GM21528 (cell line): Measurements from ENCODE around the gene SLC6A16.
"Not testable (repeated sequence)": the region's sequence is repeated elsewhere in the genome, so short reads cannot be mapped to it uniquely, and the experiment has no call there.

ENCODE experiments used
- ATAC-seq: cut with Tn5 transposase; IDR thresholded peaks from one replicate; pipeline ENCODE4 v1.9.1; 2021; ENCODE audit warnings: mild to moderate bottlenecking, moderate library complexity; ENCODE audit not compliant: unreplicated experiment, low FRiP score

The SLC6A16 gene

DNA sequence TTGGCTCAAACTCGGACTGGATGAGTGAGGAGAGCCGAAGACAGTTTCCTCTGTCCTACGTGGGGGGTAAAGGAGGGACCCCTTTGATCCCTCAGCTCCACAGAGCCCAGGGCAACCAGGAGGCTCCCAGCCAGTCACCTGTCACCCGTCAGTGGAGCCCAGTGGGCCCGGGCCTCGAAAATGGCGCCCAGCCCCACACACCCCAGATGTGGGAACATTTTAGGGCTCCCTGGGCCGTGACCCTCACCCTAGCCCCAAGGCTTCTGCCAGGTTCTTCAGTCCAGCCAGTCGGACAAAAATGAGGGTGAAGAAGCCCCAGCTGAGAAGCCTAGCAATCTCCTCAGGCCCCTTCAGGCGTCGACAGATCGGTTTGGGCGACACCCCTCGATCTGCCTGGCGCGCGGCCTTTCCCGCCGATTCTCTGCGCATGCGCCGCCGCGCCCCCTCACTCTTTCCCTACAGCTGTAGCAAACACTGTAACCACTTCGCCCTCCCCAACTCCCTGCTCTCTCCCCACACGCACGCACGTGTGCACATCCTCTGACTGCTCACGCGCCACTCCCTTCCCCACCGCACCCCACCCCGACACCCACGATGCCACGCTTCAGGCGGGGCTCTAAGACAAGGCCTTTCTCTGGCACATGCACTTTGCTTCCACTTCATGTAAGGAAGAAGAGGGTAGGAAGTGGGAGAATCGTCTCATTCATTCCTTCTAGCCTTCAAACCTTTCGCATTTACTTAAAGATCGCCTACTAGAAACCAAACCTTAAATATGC is at the start of gene SLC6A16:
Gene SLC6A16 (minus strand): TSS at position 391 of the 776 bp plus-strand sequence. CDS start 13,844 bp downstream, outside the sequence.
- ATAC-seq = no peak

DNA sequence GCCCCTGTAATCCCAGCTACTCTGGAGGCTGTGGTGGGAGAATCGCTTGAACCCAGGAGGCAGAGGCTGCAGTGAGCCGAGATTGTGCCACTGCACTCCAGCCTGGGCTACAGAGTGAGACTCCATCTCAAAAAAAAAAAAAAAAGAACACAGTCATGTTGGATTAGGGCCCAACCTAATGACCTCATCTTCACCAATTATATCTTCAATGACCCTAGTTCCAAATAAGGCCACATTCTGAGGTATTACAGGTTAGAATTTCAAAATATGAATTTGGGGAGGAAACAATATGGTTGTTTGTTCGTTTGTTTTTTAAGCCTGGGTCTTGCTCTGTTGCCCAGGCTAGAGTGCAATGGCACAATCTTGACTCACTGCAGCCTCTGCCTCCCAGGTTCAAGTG is 48.2 kb upstream of the SLC6A16 start:
- not testable (repeated sequence) for ATAC-seq

DNA sequence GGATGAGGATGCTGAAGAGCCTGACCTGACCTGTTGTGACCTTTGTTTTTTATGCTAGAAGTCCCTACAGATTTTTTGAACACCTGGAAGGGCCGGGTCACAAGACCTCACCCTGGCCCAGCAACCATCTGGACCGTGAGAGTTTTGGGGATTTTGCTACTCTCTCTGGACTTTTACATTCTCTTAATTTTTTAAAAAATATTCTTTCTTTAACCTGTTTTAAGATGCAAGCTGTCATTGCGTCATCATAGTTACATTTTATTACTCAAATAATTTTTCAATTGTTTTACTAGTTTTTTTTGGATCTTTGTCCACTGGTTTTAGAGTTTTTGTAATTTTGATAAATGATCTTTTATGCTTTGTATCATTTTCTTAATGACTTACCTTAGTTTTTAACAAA is 46.2 kb upstream of the SLC6A16 start:
- no peak for ATAC-seq

DNA sequence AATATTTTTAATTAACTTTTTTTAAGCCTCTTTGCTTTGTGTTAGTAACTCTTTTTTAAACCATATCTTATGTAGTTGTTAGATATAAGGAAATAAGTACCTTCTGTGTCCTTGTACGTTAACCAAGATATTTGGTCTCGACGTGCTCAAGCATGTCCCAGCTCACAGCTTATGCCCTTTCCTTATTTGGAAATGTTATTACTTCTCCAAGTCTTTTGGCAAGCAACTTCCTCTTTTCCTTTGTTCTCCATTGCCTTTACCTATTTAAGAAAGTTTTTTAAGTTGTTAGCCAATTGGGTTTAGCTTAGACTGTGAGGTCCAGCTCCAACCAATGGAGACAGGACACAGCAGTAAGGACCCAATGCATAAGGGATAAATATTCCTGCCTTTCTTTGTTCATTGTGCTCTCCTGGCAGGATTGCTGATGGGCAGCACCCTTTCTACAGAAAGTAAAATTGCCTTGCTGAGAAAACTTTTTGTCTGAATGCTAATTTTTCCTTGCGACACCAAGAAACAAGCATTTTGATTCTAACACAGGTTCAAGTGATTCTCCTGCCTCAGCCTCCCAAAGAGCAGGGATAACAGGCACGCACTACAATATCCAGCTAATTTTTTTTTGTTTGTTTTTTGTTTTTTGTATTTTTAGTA is 43.8 kb upstream of the SLC6A16 start:
- no peak for ATAC-seq

DNA sequence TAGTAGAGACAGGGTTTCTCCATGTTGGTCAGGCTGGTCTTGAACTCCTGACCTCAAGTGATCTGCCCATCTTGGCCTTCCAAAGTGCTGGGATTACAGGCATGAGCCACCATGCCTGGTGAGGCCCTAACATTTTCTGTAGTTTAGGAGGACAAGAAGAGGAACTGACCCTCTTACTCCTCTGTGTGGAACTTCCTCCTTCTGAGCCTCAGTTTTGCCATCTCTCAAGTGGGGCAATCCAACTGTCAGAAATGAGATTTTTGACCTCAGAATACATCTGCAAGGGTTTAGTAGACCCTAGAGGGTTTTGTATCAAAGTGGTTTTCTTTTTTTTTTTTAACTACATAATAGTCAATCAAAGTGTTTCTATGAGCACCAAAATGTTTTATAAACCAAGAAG is 41.1 kb upstream of the SLC6A16 start:
- ATAC-seq = no peak

DNA sequence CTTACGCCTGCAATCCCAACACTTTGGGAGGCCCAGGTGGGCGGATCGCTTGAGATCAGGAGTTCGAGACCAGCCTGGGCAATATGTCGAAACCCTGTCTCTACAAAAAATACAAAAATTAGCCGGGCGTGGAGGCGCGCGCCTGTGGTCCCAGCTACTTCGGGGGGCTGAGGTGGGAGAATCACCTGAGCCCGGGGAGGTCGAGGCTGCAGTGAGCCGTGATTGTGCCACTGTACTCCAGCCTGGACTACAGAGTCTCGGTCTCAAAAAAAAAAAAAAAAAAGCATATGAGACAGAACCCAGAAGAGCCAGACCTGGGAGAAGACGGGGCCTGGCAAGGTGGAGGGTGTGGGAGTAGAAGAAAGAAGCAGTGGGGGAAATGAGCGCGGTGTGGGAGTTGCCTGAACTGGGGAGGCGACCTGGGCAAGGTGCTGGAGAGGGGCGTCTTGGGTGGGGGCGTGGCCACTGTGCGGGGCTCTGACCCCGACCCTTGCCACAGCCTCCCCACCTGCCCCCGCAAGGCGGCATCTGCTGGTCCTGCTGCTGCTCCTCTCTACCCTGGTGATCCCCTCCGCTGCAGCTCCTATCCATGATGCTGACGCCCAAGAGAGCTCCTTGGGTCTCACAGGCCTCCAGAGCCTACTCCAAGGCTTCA is 39.2 kb upstream of the SLC6A16 start:
- no peak for ATAC-seq

DNA sequence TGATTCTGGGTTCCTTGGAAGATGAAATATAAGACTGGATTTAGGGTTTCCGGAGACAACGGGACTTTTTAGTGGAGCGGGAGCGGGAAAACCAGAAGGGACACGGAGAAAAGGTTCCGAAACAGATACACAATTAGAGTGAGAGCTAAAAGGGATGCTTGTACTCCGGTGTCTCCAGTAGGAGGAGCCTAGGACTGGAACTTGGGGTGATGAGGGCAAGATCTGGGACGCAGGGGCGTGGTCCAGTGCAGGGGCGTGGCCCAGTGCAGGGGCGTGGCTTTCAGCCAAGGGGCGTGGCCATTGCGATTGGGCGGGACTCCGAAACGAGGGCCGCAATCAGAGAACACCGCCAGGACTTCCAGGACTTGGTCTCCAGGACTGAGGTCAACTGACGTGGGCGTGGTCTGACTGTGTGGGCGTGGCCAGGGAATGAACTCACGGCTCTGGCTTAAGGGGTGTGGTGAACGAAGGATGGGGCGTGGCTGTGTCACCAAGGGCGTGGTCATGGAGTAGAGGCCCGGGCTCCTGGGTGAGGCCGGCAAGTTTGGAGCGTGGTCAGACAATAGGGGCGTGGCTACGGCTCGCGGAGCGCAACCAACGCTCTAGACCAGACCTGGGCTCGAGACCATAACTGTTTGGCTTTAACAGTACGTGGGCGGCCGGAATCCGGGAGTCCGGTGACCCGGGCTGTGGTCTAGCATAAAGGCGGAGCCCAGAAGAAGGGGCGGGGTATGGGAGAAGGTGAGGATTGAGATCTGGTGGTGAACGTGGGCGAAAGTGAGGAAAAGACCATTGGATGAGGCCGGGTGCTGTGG is 38.5 kb upstream of the SLC6A16 start, which contains the start of gene DKKL1:
Gene DKKL1 (plus strand): TSS at position 610 of the 815 bp plus-strand sequence. CDS start 122 bp downstream, at position 732.
- ATAC-seq = peak; percentile 61

DNA sequence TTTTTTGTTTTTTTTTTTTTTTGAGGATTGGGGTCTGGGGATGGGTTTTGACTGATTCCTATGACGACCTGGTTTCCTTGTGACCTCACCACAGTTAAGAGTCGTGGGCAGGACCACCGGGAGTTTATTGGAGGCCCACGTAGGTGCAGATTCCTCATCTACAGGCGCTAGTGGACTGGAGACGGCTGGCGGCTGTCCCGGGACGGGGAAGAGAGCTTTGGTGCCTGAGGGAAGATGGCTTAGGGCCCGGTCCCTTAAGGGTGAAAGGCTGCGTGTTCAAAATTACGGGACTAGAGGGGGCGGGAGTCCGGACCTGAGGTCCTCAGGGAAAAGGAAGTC is 37.9 kb upstream of the SLC6A16 start:
- no peak for ATAC-seq

DNA sequence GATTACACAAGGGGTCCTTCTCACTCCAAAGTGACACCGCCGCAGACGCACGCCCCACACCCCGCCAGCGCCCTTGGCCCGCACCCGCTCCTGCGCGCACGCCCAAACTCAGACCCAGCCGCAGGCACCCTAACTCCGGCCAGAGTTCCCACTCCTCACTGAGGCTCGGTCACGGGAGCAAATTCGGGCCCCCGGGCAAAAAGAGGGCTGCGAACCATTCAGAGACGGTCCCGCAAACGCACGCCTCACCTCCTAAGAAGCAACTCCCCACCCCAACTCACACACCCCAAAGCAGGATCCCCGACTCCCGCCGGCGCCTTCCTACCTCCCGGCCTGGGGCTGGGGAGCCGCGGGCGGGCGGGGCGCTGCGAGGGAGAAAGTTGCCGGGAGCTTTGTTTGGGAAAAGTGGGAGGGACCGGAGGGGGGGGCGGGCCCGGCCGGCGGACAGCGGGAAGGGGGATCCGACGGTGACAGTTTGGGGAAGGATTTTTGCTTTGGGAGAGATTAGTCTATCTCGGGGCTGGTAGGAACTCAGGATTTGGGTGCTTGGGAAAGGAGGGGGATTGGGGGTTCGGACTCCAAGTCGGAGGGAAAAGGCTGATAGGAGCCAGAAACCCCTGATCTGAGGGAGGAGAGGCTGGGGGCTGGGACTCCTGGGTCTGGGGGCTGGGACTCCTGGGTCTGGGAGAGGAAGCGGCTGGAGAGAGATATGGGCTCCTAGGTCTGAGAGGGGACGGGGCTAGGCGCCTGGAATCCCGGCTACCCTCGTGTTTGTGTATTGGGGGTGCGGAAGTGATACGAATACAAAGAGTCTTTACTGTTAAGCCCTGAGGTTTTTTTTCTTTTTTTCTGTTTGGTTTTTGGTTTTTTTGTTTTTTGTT is 37.3 kb upstream of the SLC6A16 start, which contains the start of gene TEAD2:
Gene TEAD2 (minus strand): TSS at position 369 of the 881 bp plus-strand sequence. CDS start 2,341 bp downstream, outside the sequence.
- no peak for ATAC-seq

DNA sequence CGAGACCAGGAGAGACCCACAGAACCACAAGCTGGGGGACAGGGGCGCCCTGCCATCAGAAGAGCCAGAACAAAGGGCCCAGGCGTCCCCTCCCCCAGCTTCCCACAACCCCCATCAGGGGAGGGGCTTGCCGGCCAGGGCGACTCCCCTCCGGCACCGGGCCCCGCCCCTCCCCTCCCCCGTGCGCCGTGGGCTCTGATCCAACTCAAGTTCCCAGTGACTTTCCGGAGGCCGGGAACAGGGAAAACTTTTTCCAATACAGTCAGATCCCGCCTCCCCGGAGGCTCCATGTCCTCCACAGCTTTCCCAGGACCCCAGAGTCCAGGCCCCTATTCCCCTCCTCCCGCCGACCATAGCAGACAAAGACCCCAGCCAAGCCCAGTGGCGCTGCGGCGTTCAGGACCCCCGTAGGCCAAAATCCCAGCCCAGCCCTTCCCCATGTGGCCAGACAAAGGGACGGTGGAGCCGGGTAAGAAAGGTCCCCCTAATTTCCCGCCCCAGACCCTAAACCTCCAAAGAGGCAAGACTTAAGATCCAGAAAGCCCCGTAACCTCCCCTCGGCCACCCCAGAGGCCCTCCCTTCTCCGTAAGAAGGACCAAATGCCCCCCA is 36.6 kb upstream of the SLC6A16 start:
- no peak for ATAC-seq

DNA sequence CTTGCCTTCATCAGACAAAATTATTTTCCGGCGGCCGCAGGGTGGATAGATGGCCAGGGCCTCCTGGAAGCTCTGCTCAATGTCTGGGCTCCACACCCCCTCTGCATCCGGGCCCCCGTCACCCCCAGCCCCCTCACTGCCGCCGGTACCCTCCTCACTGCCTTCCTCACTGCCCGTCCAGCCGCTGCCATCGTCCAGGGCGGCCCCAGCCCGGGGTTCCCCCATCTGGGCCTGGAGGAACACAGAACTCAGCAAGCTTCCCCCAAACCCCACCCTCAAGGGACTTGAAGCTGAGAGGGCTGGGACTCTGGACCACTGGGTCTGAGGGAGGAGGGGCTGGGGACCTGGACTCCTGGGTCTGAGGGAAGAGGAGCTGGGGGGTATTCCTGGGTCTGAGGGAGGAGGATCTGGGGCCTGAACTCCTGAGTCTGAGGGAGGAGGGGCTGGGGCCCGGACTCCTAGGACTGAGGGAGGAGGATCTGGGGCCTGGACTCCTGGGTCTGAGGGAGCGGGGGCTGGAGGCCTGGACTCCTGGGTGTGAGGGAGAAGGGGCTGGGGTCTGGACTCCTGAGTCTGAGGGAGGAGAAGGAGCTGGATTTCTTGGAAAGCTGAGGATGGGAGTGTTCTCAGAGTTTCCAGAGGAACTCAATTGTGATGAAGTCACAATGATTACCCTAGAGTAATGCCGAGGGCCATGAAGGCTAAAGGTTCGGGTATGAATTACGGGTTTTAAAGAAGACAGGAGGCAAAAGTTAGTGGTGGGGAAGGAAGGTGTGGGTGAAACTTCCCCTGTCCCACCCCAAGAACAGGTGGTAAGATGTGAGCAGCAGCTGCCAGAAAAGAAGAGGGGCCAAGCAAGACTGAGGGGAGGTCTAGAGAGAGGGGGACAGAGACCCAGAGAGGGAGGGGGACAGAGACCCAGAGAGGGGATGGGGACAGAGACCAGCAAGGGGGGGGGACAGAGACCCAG is 35.1 kb upstream of the SLC6A16 start:
- no peak for ATAC-seq

DNA sequence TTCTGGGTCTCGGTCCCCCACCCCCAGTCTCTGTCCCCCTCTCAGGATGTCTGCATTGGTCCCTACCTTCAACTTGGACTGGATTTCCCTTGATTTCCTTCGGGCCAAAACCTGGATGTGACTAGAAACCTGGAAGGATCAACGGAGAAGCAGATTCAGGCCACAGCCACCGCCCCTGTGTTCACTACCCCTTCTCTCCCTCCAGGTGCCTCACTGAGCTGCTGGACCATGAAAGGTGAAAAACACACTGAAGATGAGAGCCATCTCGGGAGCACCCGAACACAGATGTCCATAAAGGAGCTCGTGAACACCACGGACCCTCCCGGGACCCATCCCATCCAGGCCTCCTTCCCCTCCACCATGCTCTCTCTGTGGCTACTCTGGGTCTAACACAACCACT is 32.2 kb upstream of the SLC6A16 start:
- ATAC-seq = no peak

DNA sequence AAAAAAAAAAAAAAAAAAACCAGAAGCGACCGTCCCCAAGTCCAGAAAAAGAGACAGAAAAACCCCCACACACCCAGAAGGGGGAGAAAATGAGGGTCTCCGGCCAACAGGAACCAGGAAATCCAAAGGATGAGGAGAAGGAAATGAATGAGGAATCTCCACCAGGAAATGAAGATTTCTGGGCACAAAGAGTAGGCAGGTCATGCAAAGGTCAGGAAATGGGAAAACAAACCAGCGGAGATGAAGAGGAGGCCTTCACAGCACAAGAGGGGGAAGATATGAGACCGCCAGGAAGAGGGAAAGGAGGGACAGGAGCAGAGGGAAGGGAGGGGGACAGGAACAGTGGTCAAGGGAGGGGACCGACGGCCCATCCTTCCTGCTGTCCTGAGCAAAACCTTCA is 31.4 kb upstream of the SLC6A16 start:
- no peak for ATAC-seq

DNA sequence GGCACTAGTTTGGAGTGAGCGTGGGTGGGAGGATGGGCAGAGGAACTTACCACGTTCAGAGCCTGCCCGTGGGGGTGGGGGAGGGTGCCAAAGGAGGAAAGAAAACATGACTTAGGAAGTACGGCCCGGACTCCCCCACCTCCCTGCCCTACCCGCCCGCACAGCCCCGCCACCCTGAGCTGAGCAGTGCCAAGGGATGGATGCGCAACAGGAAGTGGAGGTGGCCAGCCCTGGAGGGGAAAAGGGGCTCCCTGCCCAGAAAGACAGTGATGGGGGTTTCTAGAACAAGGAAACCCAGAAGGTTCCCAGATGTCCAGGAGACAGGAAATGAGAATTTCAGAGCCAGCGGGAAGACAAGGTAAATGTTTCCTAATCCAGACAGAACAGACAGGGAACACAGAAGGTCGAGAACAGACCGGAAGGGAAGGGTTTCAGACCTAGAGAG is 30.9 kb upstream of the SLC6A16 start:
- no peak for ATAC-seq

DNA sequence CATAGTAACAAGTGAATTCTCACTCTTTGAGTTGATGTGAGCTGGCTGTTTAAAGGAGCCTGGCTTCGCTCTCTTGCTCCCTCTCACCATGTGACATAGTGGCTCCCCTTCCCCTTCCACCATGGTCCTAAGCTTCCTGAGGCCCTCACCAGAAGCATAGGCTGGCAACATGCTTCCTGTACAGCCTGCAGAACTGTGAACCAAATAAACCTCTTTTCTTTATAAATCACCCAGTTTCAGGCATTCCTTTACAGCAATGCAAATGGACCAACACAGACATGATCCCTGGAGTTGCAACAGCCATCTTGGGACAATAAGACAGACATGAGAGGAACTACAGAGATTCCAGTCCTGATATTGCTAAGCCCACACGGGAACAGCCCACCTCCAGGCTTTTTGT is 24.6 kb upstream of the SLC6A16 start:
- no peak for ATAC-seq

DNA sequence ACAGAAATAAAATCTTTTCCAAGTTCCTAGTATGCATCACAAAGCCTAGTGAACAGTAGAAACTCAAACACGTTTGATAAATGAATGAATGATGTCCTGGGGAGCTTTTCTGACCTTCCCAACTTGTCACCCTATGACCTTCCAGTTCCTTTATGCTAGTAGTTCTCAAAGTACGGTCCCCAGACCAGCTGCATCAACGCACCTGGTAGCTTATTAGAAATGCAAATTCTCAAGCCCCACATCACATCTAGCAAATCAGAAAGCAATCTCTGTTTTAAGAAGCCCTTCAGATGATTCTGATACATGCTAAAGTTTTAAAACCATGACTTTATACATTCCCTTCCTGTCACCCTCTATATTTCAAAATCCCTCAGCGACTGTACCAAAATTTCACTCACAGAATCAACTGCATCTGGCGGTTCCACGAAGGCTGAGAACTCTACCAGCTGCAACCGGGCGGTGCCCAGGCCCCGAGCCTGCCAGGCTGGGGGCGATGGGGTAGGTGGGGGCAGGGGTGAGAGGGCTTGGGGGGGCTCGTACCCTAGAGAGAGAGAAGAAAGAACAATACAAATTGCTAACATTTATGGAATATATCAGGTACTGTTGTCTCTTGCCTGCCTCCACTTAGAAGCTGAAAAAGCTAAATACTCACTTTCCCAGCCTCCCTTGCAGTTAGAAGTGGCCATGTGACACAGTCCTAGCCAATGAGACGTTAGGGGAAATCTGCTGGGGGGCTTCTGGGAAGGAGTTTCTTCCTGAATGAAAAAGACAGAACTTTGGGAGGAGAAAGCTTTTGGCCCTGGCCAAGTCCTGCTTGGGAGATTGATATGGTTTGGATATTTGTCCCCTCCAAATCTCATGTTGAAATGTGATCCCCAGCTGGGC is 23.6 kb upstream of the SLC6A16 start:
- ATAC-seq = no peak

DNA sequence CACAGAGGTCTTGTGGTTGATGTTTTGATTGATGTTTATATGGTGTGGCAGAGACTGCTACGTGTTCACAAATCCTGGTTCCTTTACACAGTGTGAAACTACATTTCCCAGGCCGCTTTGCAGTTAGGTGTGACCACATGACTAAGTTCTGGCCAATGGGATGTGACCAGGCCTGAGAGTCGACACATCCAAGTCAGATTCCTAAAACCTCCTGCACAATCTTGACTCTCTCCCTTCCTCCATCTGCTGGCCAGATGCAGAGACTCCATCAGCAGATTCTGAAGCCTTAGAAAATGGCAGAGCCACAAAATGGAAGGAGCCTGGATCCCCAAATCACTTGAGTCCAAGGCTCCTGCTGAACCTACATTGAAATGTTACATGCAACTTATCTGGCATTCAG is 22.8 kb upstream of the SLC6A16 start:
- no peak for ATAC-seq
